NCI-H446 treated with DMSO at 0.1 percent for 48 hours (cell line): ENCODE data around the gene TBX10.
"Not testable (repeated sequence)": the region's sequence is repeated elsewhere in the genome, so short reads cannot be mapped to it uniquely, and the experiment has no call there.

Source experiments
- DNase-seq: peaks from one replicate; lab custom pipeline; 2025; lab: John Stamatoyannopoulos, UW

TBX10 gene

GRCh38 chr11:67639438-67639859, at the start of gene TBX10:
TBX10 (minus strand) TSS chr11:67639763; CDS start chr11:67639472, 291 bp downstream.
- no peak for DNase-seq

GRCh38 chr11:67689178-67689577, 49.6 kb upstream of the TBX10 start:
- no peak for DNase-seq

DNA sequence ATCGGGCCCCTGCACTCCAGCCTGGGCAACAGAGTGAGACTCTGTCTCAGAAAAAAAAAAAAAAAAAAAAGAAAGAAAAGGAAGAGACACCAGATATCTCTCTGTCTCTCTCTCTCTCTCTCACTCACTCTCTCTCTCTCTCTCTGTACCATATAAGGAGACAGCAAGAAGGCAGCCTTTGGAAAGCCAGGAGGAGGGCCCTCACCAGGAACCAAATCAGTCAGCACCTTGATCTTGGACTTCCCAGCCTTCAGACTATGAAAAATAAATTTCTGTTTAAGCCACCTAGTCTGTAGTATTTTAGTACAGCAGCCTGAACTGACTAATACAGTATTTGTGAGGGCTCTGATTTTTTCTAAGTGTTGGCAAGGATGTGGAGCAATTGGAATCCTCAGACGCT, 48.4 kb upstream of the TBX10 start:
- DNase-seq, result no peak

GRCh38 chr11:67685641-67686332, 46.2 kb upstream of the TBX10 start:
- DNase-seq, result not testable (repeated sequence)

DNA sequence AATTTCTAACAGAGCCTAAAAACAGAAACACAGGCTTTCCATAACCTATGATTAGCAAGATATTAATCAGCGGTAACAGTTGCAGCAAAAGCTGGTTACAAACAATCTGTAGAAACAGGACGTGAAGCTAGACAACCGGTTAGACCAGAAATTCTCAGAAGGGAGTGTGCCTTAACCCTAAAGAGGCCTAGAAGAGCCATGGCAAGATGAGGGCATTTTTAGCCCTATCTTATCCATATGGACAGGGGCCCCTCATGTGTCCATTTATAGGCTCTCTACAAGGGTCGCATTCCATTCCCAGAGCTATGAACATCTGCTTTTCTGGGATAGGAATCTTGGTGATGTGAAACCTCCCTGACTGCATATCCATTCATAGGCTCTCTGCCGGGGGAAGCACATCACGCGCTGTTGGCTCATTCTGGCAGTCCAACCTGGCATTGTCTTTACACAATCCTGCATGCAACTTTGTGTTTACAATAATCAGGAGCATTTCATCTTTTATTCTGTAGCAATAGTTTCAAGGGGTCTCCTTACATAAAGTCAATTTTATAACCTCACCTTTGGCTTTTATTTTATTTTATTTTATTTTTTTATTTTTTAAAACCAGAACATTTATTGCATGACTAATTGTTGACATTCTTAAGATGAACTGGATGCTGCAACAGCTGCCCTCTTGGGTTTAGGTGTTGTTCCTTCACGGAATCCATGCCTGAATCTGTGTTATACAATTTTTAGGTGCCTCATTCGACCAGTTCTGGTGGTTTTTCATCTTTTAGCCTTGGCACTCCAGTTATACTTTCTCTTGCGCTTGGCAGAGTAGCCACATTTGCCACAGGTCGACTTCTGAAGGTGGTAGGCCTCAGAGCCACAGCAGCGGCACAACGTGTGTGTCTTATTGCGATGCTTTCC, 42.8 kb upstream of the TBX10 start:
- not testable (repeated sequence) for DNase-seq

DNA sequence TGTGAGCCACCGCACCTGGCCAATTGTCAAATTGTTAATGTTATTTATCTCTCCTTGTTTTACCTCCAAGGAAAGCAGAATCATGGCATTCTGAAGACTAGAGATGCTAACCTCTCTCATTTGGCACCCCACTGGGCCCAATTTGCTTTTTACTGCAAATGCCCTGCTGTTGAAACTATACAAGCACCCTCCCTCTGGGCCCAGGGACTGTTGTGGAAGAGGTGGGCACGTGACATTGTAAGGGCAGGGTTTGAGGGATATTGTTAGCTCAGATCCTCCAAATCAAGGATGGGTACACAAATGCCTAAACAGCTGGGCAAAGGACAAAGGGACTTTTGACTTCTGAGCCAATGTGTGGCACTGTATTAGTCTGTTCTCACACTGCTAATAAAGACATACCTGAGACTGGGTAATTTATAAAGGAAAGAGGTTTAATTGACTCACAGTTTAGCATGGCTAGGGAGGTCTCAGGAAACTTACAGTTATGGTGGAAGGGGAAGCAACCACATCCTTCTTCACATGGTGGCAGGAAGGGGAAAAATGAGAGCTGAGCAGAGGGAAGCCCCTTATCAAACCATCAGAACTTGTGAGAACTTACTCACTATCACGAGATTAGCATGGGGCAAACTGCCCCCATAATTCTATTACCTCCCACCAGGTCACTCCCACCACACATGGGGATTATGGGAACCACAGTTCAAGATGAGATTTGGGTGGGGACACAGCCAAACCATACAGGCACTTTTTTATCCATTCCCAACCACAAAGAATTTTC, 41.3 kb upstream of the TBX10 start:
- no peak for DNase-seq

GRCh38 chr11:67675058-67675747, 35.6 kb upstream of the TBX10 start:
- no peak for DNase-seq

- DNase-seq, result no peak
These were observed 34.9 kb upstream of the TBX10 start, which contains the start of gene ALDH3B2 for GRCh38 chr11:67674442-67674871. ALDH3B2 (minus strand) TSS chr11:67674623; CDS start chr11:67666935, 7,688 bp downstream.

GRCh38 chr11:67673902-67674301, 34.3 kb upstream of the TBX10 start:
- DNase-seq, result no peak

DNA sequence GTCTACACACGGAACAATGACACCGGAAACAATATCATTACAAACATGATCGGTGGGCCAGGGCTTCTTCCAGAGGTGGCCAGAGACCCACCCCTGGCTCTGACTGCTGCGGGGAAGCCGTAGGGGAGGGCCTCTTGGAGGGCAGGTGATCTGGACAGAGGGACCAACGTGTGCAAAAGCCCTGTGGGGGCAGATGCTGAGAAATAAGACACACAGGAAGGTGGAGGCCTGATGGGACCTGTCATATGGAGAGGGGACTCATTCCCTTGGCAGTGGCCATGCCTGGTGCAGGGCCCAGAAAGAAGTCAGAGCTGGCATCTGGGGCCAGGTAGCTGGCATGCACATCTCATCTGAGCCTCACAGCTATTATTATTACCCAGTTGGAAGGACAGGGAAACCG, 33.8 kb upstream of the TBX10 start:
- no peak for DNase-seq

GRCh38 chr11:67671211-67671520, 31.6 kb upstream of the TBX10 start:
- no peak for DNase-seq

GRCh38 chr11:67670316-67671210, 31.0 kb upstream of the TBX10 start:
- DNase-seq, result no peak

GRCh38 chr11:67668192-67668551, 28.6 kb upstream of the TBX10 start:
- no peak for DNase-seq

DNA sequence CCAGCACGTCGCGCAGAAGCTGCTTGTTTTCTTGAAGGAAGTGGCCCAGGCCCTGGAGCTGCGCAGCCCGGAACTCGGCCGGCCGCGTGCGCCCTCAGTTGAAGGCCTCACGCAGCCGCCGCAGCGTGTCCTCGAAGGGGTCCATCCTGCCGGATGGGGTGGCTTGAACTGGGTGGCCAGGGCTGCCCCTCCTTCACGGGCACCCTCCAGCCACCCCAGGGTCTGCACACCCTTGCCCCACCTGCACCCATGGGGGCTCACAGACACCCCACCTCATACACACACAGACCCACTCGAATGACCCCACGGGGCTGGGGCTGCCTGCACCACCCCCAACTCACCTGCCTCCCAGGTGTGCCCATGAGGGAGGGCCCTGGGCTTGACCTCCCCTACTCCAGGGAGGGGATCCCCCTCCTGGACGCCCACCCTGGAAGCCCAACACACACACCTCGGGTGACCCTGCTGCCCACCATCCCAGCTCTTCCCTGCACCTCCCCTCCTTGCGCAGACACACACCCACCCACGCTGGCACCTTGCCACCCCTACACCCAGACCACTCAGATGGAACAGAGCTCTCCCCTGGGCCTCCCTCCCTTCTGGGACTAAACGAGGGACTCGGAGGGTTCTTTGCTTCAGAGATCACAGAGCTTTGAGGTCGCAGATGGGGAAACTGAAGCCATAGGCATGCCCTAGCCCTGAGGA, 28.1 kb upstream of the TBX10 start:
- no peak for DNase-seq

DNA sequence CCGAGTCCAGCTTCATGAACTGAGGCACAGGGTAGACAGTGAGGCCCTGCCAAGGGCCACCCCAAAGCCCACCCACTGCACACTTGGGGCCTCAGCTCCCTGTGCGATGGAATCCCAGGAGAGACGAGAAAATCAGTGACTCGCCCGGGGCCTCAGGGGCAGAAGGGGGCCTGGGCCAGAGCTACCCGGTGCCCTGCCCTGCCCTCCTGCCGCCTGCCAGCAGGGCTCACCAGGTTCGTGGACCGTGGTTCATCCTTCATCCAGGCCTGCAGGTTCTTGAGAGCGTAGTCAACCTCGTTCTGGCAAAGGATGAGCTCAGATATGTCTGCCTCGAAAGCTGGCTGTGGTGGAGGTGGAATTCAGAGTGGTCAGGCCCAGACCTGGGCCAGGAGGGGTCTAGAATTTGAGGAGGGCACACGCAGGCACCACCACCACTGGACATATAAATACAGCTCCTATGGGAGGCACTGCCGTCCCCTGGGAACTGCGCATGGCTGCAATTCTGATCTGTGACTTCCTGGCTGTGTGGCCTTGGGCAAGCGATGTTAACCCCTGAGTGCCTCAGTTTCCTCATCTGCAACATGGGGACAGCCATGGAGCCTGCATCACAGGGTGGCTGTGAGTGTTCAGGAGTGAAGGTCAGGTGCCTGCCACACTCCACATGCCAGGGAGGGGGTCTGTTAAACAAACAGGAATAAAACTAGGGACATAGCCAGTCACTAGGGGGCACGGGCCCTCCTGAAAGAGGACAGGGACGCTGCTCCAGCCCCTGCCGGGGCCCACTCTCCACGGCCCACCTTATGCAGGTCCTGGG, 27.3 kb upstream of the TBX10 start:
- no peak for DNase-seq

- DNase-seq, result no peak
These were observed 26.7 kb upstream of the TBX10 start for GRCh38 chr11:67666303-67666645.

DNA sequence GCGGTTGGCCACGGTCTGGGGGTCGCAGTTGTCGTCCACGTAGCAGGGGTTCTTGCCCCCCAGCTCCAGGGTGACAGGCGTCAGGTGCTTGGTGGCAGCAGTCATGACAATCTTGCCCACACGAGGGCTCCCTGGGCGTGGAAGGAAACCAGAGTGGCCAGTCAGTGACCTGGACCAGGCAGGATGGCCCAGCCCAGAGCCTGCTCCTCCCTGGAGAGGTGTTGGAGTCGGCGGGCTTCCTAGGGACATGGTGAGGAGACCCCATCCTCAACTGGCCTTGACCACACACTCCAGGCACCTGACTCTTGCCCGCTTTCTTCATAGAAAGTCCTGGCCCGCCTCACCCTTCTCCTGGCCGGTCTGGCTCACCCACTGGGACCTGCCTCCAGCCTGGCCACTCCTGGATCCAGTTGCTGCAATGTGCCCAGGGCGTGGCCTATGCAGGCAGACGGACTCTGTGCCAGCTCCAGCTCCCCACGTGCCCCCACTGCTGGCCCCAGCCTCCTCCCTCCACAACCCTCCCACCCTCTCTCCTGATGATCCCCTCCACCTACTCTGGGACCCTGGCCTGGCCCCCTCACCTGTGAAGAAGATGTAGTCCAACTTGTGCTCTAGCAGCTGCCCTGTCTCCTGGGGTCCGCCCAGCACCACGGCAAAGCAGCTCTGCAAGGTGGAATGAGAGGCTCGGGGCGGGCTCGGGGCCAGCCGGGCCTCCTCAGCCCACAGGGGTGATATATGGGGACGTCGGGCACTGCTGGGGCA, 26.2 kb upstream of the TBX10 start:
- DNase-seq, result no peak

DNA sequence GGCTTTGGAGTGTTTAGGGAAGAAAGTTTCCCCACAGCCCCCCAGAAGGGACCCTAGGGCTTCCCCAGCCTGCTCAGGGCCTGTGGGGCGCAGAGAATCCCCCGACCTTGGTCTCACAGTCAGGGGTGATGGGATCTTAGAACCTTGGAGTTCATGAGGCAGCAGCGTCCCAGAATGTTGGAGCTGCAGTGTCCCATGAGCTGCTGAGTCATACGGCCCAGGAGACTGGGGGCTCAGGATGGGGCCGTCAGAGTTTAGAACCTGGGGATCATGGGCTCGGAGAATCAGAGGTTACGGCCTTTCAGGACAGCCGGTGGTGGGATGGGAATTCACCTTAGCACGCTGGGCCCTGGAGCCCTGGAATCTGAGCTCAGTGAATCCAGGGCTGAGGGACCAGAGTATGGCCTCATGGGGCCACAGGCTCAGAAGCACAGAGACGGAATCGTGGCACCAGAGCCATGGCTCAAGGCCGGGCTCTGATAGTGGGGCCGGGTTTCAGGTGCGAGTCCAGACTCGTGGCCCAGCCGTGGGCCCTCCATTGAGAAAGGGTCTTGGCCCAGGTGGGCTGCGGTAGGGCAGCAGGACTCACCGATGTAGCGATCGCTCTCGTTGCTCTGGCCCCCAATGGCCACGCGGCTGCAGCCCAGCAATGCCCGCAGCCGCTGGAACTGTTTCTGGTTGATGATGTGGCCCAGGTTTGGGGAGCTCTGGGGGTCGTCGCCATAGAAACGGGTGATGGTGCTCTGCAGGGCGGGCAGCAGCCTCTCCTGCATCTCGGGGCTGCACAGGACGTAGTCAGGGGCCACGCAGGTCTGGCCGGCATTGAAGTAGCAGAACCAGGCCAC, 25.4 kb upstream of the TBX10 start:
- no peak for DNase-seq
